ENCODE results near the gene MYO3B.

GRCh38 chr2:170140561-170140960 is 37.4 kb upstream of the MYO3B start:
- TF ChIP-seq, protein P1, sequence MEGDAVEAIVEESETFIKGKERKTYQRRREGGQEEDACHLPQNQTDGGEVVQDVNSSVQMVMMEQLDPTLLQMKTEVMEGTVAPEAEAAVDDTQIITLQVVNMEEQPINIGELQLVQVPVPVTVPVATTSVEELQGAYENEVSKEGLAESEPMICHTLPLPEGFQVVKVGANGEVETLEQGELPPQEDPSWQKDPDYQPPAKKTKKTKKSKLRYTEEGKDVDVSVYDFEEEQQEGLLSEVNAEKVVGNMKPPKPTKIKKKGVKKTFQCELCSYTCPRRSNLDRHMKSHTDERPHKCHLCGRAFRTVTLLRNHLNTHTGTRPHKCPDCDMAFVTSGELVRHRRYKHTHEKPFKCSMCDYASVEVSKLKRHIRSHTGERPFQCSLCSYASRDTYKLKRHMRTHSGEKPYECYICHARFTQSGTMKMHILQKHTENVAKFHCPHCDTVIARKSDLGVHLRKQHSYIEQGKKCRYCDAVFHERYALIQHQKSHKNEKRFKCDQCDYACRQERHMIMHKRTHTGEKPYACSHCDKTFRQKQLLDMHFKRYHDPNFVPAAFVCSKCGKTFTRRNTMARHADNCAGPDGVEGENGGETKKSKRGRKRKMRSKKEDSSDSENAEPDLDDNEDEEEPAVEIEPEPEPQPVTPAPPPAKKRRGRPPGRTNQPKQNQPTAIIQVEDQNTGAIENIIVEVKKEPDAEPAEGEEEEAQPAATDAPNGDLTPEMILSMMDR (IDR thresholded peaks at IDR 0.05), result no peak
- TF ChIP-seq ZFX (IDR thresholded peaks at IDR 0.05; ENCODE audit: borderline replicate concordance), result no peak
